Measurements from ENCODE around the gene KIAA0753.

The KIAA0753 gene

GRCh38 chr17:6569370-6570285, 70.9 kb downstream of the KIAA0753 start:
- no peak for DNase-seq (ENCODE audit: low read depth in 2 of 2)

GRCh38 chr17:6568184-6568758, 72.2 kb downstream of the KIAA0753 start:
- DNase-seq (ENCODE audit: low read depth in 2 of 2) = no peak

- DNase-seq (ENCODE audit: low read depth in 2 of 2) = no peak
These were observed 72.9 kb downstream of the KIAA0753 start for GRCh38 chr17:6567528-6568183.

- DNase-seq (ENCODE audit: low read depth in 2 of 2) = no peak
These were observed 79.1 kb downstream of the KIAA0753 start for GRCh38 chr17:6561446-6561845.

GRCh38 chr17:6560496-6560895, 80.0 kb downstream of the KIAA0753 start:
- no peak for DNase-seq (ENCODE audit: low read depth in 2 of 2)

GRCh38 chr17:6559753-6560215, 80.7 kb downstream of the KIAA0753 start:
- no peak for DNase-seq (ENCODE audit: low read depth in 2 of 2)

- no peak for DNase-seq (ENCODE audit: low read depth in 2 of 2)
These were observed 81.4 kb downstream of the KIAA0753 start for GRCh38 chr17:6558932-6559752.

- no peak for DNase-seq (ENCODE audit: low read depth in 2 of 2)
These were observed 82.2 kb downstream of the KIAA0753 start for GRCh38 chr17:6558276-6558675.

GRCh38 chr17:6557040-6557438, 83.5 kb downstream of the KIAA0753 start:
- DNase-seq (ENCODE audit: low read depth in 2 of 2) = no peak

- DNase-seq (ENCODE audit: low read depth in 2 of 2) = no peak
These were observed 84.1 kb downstream of the KIAA0753 start, which contains the start of gene PITPNM3 for GRCh38 chr17:6556121-6557039. TSS of gene PITPNM3 (minus strand) at chr17:6556555. CDS start at chr17:6556406, 149 bp downstream.

- no peak for DNase-seq (ENCODE audit: low read depth in 2 of 2)
These were observed 85.0 kb downstream of the KIAA0753 start for GRCh38 chr17:6555331-6556120.

GRCh38 chr17:6554871-6555330, 85.6 kb downstream of the KIAA0753 start:
- no peak for DNase-seq (ENCODE audit: low read depth in 2 of 2)

GRCh38 chr17:6554342-6554741, 86.2 kb downstream of the KIAA0753 start:
- no peak for DNase-seq (ENCODE audit: low read depth in 2 of 2)

GRCh38 chr17:6551869-6552531, 88.5 kb downstream of the KIAA0753 start:
- DNase-seq (ENCODE audit: low read depth in 2 of 2) = no peak

- DNase-seq (ENCODE audit: low read depth in 2 of 2) = no peak
These were observed 89.2 kb downstream of the KIAA0753 start for GRCh38 chr17:6551356-6551755.

GRCh38 chr17:6549384-6550036, 91.0 kb downstream of the KIAA0753 start:
- no peak for DNase-seq (ENCODE audit: low read depth in 2 of 2)

GRCh38 chr17:6548578-6549330, 91.8 kb downstream of the KIAA0753 start:
- DNase-seq (ENCODE audit: low read depth in 2 of 2) = no peak

- no peak for DNase-seq (ENCODE audit: low read depth in 2 of 2)
These were observed 92.5 kb downstream of the KIAA0753 start for GRCh38 chr17:6548034-6548433.

Measured in stimulated activated CD8-positive, alpha-beta memory T cell treated with anti-CD3 and anti-CD28 coated beads, Interleukin-7, amount 100 ng/mL, for 4 hours (primary cell).